ENCODE data around the gene RCVRN.

Gene RCVRN

GRCh38 chr17:9894231-9894630, 10.8 kb downstream of the RCVRN start:
- DNase-seq (ENCODE audit: extremely low spot score) = no peak
- TF ChIP-seq NFRKB (IDR thresholded peaks at IDR 0.05) (no peak), LEF1 (IDR thresholded peaks at IDR 0.05; ENCODE audit: borderline replicate concordance) (no peak), CTBP1 (IDR thresholded peaks at IDR 0.05; ENCODE audit: borderline replicate concordance) (no peak), ZNF384 (IDR thresholded peaks at IDR 0.05) (no peak), SP1 (IDR thresholded peaks at IDR 0.05) (no peak), ARNT (IDR thresholded peaks at IDR 0.05) (no peak), TARDBP (IDR thresholded peaks at IDR 0.05) (no peak), L3MBTL2 (conservative IDR thresholded peaks at IDR 0.05) (no peak), BHLHE40 (IDR thresholded peaks at IDR 0.05; ENCODE audit: borderline replicate concordance) (no peak), FOXK2 (IDR thresholded peaks at IDR 0.05) (no peak), FOXM1 (IDR thresholded peaks at IDR 0.05; ENCODE audit: borderline replicate concordance) (no peak), HDGF (IDR thresholded peaks at IDR 0.05; ENCODE audit: borderline replicate concordance) (no peak), SUZ12 (IDR thresholded peaks at IDR 0.05) (no peak), FOXA1 (IDR thresholded peaks at IDR 0.05) (no peak), PKNOX1 (IDR thresholded peaks at IDR 0.05) (no peak), ELF4 (IDR thresholded peaks at IDR 0.05) (no peak)
- ChIA-PET POLR2A (no interaction called here), CTCF (no interaction called here)

GRCh38 chr17:9893411-9894012, 11.6 kb downstream of the RCVRN start:
- DNase-seq (ENCODE audit: extremely low spot score) = no peak
- CTCF ChIA-PET = no interaction called here

GRCh38 chr17:9890124-9890523, 14.9 kb downstream of the RCVRN start:
- CTCF ChIA-PET = interaction anchor here (0.6 to 1.5 kb wide), 6 partner anchors 11 to 162 kb away, joined by 3 to 10 read pairs (median 3); no protein-coding TSS in a partner anchor
- POLR2A ChIA-PET = no interaction called here
- TF ChIP-seq ELF4 (IDR thresholded peaks at IDR 0.05) (no peak), NFRKB (IDR thresholded peaks at IDR 0.05) (no peak)
- DNase-seq (ENCODE audit: extremely low spot score) = peak; percentile 69

More at GRCh38 chr17:9893411-9894012, 11.6 kb downstream of the RCVRN start:
- POLR2A ChIA-PET = no interaction called here
- TF ChIP-seq HDGF (IDR thresholded peaks at IDR 0.05; ENCODE audit: borderline replicate concordance) (no peak), PKNOX1 (IDR thresholded peaks at IDR 0.05) (no peak), BHLHE40 (IDR thresholded peaks at IDR 0.05; ENCODE audit: borderline replicate concordance) (no peak), FOXK2 (IDR thresholded peaks at IDR 0.05) (no peak), LEF1 (IDR thresholded peaks at IDR 0.05; ENCODE audit: borderline replicate concordance) (no peak), ELF4 (IDR thresholded peaks at IDR 0.05) (no peak), ZNF384 (IDR thresholded peaks at IDR 0.05) (no peak), SP1 (IDR thresholded peaks at IDR 0.05) (no peak), ARNT (IDR thresholded peaks at IDR 0.05) (no peak), L3MBTL2 (conservative IDR thresholded peaks at IDR 0.05) (no peak), FOXM1 (IDR thresholded peaks at IDR 0.05; ENCODE audit: borderline replicate concordance) (no peak)

- DNase-seq (ENCODE audit: extremely low spot score) = no peak
- CTCF ChIA-PET = no interaction called here
- TF ChIP-seq ELF4 (IDR thresholded peaks at IDR 0.05) (no peak), FOXA1 (IDR thresholded peaks at IDR 0.05) (no peak), SUZ12 (IDR thresholded peaks at IDR 0.05) (no peak), SP1 (IDR thresholded peaks at IDR 0.05) (no peak), FOXK2 (IDR thresholded peaks at IDR 0.05) (no peak), L3MBTL2 (conservative IDR thresholded peaks at IDR 0.05) (no peak), PKNOX1 (IDR thresholded peaks at IDR 0.05) (no peak), FOXM1 (IDR thresholded peaks at IDR 0.05; ENCODE audit: borderline replicate concordance) (no peak), ZNF384 (IDR thresholded peaks at IDR 0.05) (no peak), NFRKB (IDR thresholded peaks at IDR 0.05) (no peak), CTBP1 (IDR thresholded peaks at IDR 0.05; ENCODE audit: borderline replicate concordance) (no peak), LEF1 (IDR thresholded peaks at IDR 0.05; ENCODE audit: borderline replicate concordance) (no peak)
- POLR2A ChIA-PET = no interaction called here
Measured at GRCh38 chr17:9887508-9887907, 17.6 kb downstream of the RCVRN start.

GRCh38 chr17:9886141-9886930, 18.7 kb downstream of the RCVRN start:
- TF ChIP-seq NFRKB (IDR thresholded peaks at IDR 0.05) (no peak), ARNT (IDR thresholded peaks at IDR 0.05) (no peak), HDGF (IDR thresholded peaks at IDR 0.05; ENCODE audit: borderline replicate concordance) (no peak), FOXA1 (IDR thresholded peaks at IDR 0.05) (no peak), L3MBTL2 (conservative IDR thresholded peaks at IDR 0.05) (no peak), BHLHE40 (IDR thresholded peaks at IDR 0.05; ENCODE audit: borderline replicate concordance) (no peak), PKNOX1 (IDR thresholded peaks at IDR 0.05) (no peak)
- CTCF ChIA-PET = no interaction called here
- no peak for DNase-seq (ENCODE audit: extremely low spot score)
- POLR2A ChIA-PET = no interaction called here

GRCh38 chr17:9883451-9883850, 21.6 kb downstream of the RCVRN start:
- no peak for DNase-seq (ENCODE audit: extremely low spot score)
- TF ChIP-seq ELF4 (IDR thresholded peaks at IDR 0.05) (no peak), CTBP1 (IDR thresholded peaks at IDR 0.05; ENCODE audit: borderline replicate concordance) (no peak), SP1 (IDR thresholded peaks at IDR 0.05) (no peak), BHLHE40 (IDR thresholded peaks at IDR 0.05; ENCODE audit: borderline replicate concordance) (no peak), SUZ12 (IDR thresholded peaks at IDR 0.05) (no peak), L3MBTL2 (conservative IDR thresholded peaks at IDR 0.05) (no peak), LEF1 (IDR thresholded peaks at IDR 0.05; ENCODE audit: borderline replicate concordance) (no peak), PKNOX1 (IDR thresholded peaks at IDR 0.05) (no peak), HDGF (IDR thresholded peaks at IDR 0.05; ENCODE audit: borderline replicate concordance) (no peak), NFRKB (IDR thresholded peaks at IDR 0.05) (no peak), FOXK2 (IDR thresholded peaks at IDR 0.05) (no peak), ZNF384 (IDR thresholded peaks at IDR 0.05) (no peak), FOXA1 (IDR thresholded peaks at IDR 0.05) (no peak), TARDBP (IDR thresholded peaks at IDR 0.05) (no peak), ARNT (IDR thresholded peaks at IDR 0.05) (no peak), FOXM1 (IDR thresholded peaks at IDR 0.05; ENCODE audit: borderline replicate concordance) (no peak)
- ChIA-PET POLR2A (no interaction called here), CTCF (no interaction called here)
